Transverse colon (tissue), 4 donors: ENCODE results near the gene DUSP9. TPM values are rescaled to one million over a fixed set of nuclear protein-coding genes. Genes with fewer than 3 reads are reported as not detected.

Experiments
- DNase-seq: peaks from one replicate; pipeline ENCODE4 v3.0.0-alpha.2; 2019
- H3K27ac ChIP-seq, 4 donors: fragments of 200-600 bp; sonication (generic); 2 replicates each; pipeline ENCODE4 v1.5.1; 2016 to 2018; ENCODE audit warnings: inconsistent platforms in 4 of 4
- H3K27me3 ChIP-seq: fragments of 200-600 bp; sonication (generic); 2 replicates; pipeline ENCODE4 v1.5.1; 2017; ENCODE audit warnings: inconsistent platforms
- H3K36me3 ChIP-seq, 4 donors: fragments of 200-600 bp; sonication (generic); 2 replicates each; pipeline ENCODE4 v1.5.1; 2017 to 2019; ENCODE audit warnings: inconsistent platforms in 4 of 4
- H3K4me1 ChIP-seq, 4 donors: fragments of 200-600 bp; sonication (generic); 2 replicates each; pipeline ENCODE4 v1.5.1; 2017 to 2020; ENCODE audit warnings: inconsistent platforms in 4 of 4
- H3K4me3 ChIP-seq, 4 donors: fragments of 200-600 bp; sonication (generic); 1 replicate in 1 of 4; 2 replicates in 3 of 4; pipeline versions ENCODE4 v1.5.1 to v1.6.1; 2017 to 2019; ENCODE audit warnings: inconsistent platforms in 4 of 4
- H3K9me3 ChIP-seq, 2 donors: fragments of 200-600 bp; sonication (generic); 2 replicates each; pipeline ENCODE4 v1.5.1; 2017 to 2019; ENCODE audit warnings: inconsistent platforms in 2 of 2
- CTCF ChIP-seq, 5 experiments: fragments of 200-600 bp in 3 of 5; fragments of 450-650 bp in 2 of 5; sonication (generic) in 3 of 5; IDR thresholded peaks; 1 replicate in 2 of 5; 2 replicates in 3 of 5; pipeline ENCODE4 v1.5.1; 2016 to 2017; ENCODE audit warnings: antibody characterized with exemption in 5 of 5, inconsistent platforms in 3 of 5, mild to moderate bottlenecking in 2 of 5, moderate library complexity in 1 of 5
- EP300 ChIP-seq: sonication (generic); formaldehyde crosslinking; IDR thresholded peaks from one replicate; pipeline ENCODE4 v1.6.1; 2017; ENCODE audit warnings: antibody characterized with exemption, low read depth
- POLR2A ChIP-seq: fragments of 450-650 bp; IDR thresholded peaks from one replicate; pipeline ENCODE4 v1.6.1; 2016; ENCODE audit warnings: antibody characterized with exemption, mild to moderate bottlenecking, moderate library complexity
- POLR2AphosphoS5 ChIP-seq, 3 donors: sonication (generic); formaldehyde crosslinking; IDR thresholded peaks; one replicate each; pipeline ENCODE4 v1.6.1; 2016; ENCODE audit warnings: antibody characterized with exemption in 3 of 3
- WGBS, 2 donors: methylation state at CpG; one replicate each; pipeline ENCODE4 v1.1.5; 2018; ENCODE audit warnings: low coverage in 1 of 2; 5-methylcytosine and 5-hydroxymethylcytosine counted together
- in situ Hi-C, 4 donors: fragments of 200-750 bp; cut with MboI; loops; one replicate each; pipeline versions ENCODE4 v1.15.0 to v1.15.1; 2017; ENCODE audit warnings: low sequenced_read_pairs in 3 of 4, low pct_ligation_motif_present in 1 of 4, low pct_unique_long_range_greater_than_20kb in 1 of 4
- intact Hi-C: fragments of 100-400 bp; cut with DNase I; formaldehyde crosslinking; loops from one replicate; pipeline ENCODE4 v1.15.1; 2023; ENCODE audit warnings: low total_unique reads
- total RNA-seq, 4 donors: library from RNA; depleted of rRNA; stranded (reverse); fragments of >200 nt; gene quantifications; one replicate each; pipeline ENCODE4 v1.1.0, GENCODE V29; 2016

Gene DUSP9
- total RNA-seq, 4 donors from 2014 or later = not detected

DNA sequence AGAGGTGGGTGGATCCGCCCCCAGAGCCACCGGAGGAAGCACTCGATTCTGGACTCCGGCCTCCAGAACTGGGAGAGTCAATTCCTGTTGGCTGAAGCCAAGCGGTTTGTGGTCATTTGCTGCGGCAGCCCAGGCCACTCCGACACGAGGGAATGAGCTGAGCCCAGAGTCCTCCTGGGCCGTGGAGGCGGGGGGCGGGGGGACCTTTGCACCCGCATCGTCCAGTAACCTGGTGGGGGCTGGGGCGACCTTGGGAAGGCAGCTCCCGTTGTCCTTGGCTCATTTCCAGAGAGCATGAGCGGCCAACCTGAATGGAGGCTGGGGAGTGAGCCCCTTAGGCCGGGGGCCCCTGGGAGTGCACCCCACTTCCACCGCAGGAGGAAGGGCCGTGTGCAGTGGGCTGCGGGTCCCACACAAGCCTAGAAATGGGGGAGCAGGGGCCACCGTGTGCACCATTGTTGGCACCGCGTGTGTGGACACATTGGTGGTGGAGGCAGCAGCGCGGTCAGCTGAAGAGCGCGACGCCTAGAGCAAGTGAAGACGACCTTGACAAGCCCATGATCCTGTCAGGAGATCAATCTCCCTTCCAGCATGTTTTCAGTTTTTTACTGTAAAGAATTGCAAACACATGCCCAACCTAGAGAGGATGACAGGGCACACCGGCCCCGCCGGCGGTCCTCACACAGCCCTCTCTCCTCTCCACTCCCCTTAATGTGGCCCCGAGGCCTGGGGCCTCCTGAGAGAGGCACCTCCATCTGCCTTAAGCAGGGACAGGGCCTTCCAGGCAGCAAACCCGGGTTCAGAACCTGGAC is 19.9 kb upstream of the DUSP9 start:
- TF ChIP-seq POLR2A (no peak), CTCF (IDR thresholded peaks at IDR 0.05) (no peak), EP300 (no peak), POLR2AphosphoS5 (IDR thresholded peaks at IDR 0.05) (no peak)
- in situ Hi-C loops = no loop called here
- Histone ChIP-seq H3K4me3 (no peak overlapping the region), H3K4me1 (no peaks in the 10 kb centered on the region), H3K27me3 (no peaks in the 10 kb centered on the region), H3K27ac (no peak overlapping the region), H3K9me3 (no peaks in the 10 kb centered on the region), H3K36me3 (no peaks in the 10 kb centered on the region)
- DNase-seq = no peak
- intact Hi-C loops = no loop called here
- WGBS, 2 donors = 77% methylated on average over 32 of the region's 35 CpGs; no CpG with 5 or more reads in 1 of the 2 donors

DNA sequence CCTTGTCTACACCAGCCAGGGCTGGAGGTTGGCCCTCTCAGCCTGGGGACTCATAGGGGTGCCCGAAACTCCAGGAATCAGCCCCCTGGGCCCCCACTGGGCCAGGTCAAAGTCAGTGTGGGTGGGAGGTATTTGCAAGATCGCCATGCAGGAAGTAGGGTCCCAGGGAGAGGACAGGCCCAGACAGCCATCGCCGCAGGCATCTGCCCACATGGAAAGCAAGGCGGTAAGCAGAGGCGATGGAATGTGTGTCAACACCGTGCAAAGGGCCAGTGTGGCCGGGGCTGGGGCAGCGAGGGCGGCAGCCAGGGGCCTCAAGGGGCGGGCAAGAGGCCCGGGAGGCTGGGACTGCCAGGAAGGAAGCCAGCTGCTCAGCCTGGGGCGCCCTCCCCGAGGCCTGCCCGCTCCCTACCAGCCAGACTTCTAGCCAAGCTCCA is 19.3 kb upstream of the DUSP9 start:
- no peak for DNase-seq
- H3K27me3 ChIP-seq = no peaks in the 10 kb centered on the region
- no peaks in the 10 kb centered on the region for H3K36me3 ChIP-seq
- WGBS, 2 donors = 90% methylated on average over 15 of the region's 15 CpGs; no CpG with 5 or more reads in 1 of the 2 donors
- no peak overlapping the region for H3K27ac ChIP-seq
- no peaks in the 10 kb centered on the region for H3K4me1 ChIP-seq
- no peaks in the 10 kb centered on the region for H3K9me3 ChIP-seq
- TF ChIP-seq EP300 (no peak), POLR2A (no peak), POLR2AphosphoS5 (IDR thresholded peaks at IDR 0.05) (no peak), CTCF (IDR thresholded peaks at IDR 0.05) (no peak)
- no peak overlapping the region for H3K4me3 ChIP-seq
- in situ Hi-C loops (no loop called here), intact Hi-C loops (no loop called here)

DNA sequence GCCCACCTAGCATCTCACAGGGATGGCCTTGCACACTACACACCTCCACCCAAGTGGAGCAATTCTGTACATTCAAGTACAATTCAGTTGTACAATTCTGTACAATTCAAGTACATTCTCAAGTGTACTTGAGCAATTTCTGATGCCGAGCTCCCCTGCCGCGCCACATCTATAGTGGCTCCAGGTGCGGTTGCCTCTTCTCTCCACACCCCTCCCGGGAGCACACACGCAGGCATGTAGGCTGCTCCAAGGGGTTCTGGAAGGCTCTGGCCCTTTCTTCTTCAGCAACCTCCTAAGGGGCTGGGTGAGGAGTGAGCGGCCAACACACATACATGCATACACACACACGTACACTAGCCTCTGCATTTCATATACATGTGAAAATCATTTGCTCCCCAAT is 18.9 kb upstream of the DUSP9 start:
- no peak overlapping the region for H3K4me3 ChIP-seq
- no peaks in the 10 kb centered on the region for H3K9me3 ChIP-seq
- no peaks in the 10 kb centered on the region for H3K27me3 ChIP-seq
- H3K36me3 ChIP-seq = no peaks in the 10 kb centered on the region
- no peak for TF ChIP-seq POLR2A
- no peak for TF ChIP-seq EP300
- TF ChIP-seq CTCF (IDR thresholded peaks at IDR 0.05) = no peak
- TF ChIP-seq POLR2AphosphoS5 (IDR thresholded peaks at IDR 0.05) = no peak
- in situ Hi-C loops = no loop called here
- no peaks in the 10 kb centered on the region for H3K4me1 ChIP-seq
- H3K27ac ChIP-seq = no peak overlapping the region
- intact Hi-C loops = no loop called here
- WGBS, 2 donors = 89% methylated on average over 8 of the region's 8 CpGs; no CpG with 5 or more reads in 1 of the 2 donors
- no peak for DNase-seq

GRCh38 chrX:153628665-153629064 is 18.3 kb upstream of the DUSP9 start:
- no peak for DNase-seq
- Histone ChIP-seq H3K27ac (no peak overlapping the region), H3K9me3 (no peaks in the 10 kb centered on the region), H3K4me1 (no peaks in the 10 kb centered on the region), H3K27me3 (no peaks in the 10 kb centered on the region), H3K36me3 (no peaks in the 10 kb centered on the region), H3K4me3 (no peak overlapping the region)
- WGBS, 2 donors = 83% methylated on average over 6 of the region's 12 CpGs; no CpG with 5 or more reads in 1 of the 2 donors
- intact Hi-C loops = no loop called here
- no peak for TF ChIP-seq EP300
- no peak for TF ChIP-seq POLR2AphosphoS5 (IDR thresholded peaks at IDR 0.05)
- no peak for TF ChIP-seq POLR2A
- TF ChIP-seq CTCF (IDR thresholded peaks at IDR 0.05) = no peak
- in situ Hi-C loops = no loop called here
